ENCODE measurements around the gene PRKCD.

GRCh38 chr3:53151870-53152660 is 8.9 kb upstream of the PRKCD start:
- TF ChIP-seq REST (IDR thresholded peaks at IDR 0.05; ENCODE audit: insufficient read depth in 1 of 2, low read depth in 2 of 2, low read length in 2 of 2) (no peak), POLR2AphosphoS5 (IDR thresholded peaks at IDR 0.05; ENCODE audit: low read depth, low read length) (no peak)
